GM15510 (cell line): ENCODE data around the gene ZC3H12D.

Experiments used
- POLR2A ChIP-seq: IDR thresholded peaks from 3 replicates; pipeline ENCODE4 v1.6.1; 2011; ENCODE audit warnings: borderline replicate concordance; ENCODE audit not compliant: insufficient read length; ENCODE audit errors: extremely low read depth

ZC3H12D gene

DNA sequence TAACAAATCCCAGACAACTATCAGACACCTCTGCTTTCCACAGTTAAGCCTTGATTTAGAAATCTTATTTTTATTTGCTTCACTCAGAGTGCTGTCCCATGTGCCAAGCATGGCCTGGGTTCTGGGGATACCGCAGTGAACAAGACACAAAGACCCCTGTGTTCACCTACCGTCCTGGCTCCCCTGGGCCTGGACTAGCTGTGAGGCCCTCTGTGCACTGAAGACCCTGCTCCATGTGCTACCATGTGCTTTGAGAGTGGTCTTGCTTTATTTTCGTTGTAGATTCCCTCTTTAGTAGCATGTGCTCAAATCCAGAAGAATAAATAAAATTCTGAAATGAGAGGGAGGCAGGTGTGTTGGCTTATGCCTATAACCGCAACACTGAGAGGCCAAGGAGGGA is 62.2 kb downstream of the ZC3H12D start:
- TF ChIP-seq POLR2A, result no peak

DNA sequence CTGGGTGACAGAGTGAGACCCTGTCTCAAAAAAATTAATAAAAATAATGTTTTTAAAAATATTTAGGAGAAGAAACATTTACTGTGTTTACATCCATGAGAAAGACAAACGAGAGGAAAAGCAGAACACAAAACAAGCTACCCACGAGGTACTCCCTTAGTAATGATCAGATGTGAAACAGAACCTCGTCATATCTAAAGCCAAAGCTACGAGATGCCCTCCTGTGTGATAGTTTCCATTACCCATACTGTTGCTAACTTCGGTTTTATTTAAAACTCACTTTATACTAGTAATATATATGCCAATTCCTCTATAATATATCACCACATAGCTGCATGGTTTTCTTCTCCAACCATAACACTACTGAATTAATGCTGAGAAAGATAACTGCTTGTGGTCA is 63.7 kb downstream of the ZC3H12D start:
- no peak for TF ChIP-seq POLR2A

GRCh38 chr6:149419696-149420404 is 65.0 kb downstream of the ZC3H12D start:
- TF ChIP-seq POLR2A, result no peak

DNA sequence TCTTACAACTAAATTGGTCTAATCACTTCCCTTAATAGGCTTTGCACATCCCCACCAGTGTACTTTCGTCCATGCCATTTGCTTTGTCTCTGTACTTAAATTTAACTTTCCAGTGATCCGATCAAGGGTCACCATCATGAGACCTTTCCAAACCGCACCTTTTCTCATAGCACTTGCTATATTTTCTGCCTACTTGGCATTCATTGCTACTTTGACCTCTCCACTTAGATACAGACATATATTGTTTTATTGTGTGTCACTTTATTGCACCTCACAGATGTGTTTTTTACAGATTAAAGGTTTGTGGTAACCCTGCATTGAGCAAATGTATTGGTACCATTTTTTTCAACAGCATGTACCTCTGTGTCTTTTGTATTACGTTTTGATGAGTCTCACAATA is 70.0 kb downstream of the ZC3H12D start:
- TF ChIP-seq POLR2A, result no peak

- no peak for TF ChIP-seq POLR2A
These were observed 70.8 kb downstream of the ZC3H12D start for GRCh38 chr6:149414009-149414408.

DNA sequence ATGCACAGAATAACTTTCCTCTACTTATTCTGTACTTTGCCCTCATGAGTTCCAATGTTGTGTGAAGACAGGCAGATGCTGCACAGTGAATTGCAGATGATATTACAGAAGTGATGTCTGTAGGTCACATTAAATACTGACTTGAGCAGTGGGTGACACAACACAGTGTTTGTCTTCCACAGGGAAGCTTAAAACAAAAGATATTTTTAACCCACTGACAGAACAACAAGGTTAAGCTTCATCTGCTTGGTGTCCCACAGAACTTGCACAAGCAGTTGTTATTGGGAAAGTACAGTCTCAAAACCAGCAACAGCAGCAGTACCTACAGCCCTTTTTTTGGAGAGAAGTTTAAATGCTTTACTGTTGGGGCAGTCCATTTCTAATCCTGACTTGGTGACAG is 74.3 kb downstream of the ZC3H12D start:
- TF ChIP-seq POLR2A, result no peak

DNA sequence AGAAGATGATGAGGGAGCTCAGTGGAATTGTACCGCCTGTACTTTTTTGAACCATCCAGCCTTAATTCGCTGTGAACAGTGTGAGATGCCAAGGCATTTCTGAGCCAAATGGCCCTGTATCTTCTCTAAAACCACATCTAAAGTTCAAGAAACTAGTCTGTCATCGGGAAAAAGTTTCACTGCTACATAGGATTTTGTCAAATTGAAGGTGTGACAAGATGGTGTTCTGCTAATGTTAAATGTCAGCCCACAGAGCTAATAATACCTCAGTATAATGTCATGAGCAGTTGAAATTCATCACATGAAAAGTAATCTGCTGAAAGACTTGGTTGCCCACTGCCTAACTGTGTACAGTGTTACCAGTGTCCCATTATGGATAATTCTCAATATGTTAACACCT is 75.2 kb downstream of the ZC3H12D start:
- no peak for TF ChIP-seq POLR2A

DNA sequence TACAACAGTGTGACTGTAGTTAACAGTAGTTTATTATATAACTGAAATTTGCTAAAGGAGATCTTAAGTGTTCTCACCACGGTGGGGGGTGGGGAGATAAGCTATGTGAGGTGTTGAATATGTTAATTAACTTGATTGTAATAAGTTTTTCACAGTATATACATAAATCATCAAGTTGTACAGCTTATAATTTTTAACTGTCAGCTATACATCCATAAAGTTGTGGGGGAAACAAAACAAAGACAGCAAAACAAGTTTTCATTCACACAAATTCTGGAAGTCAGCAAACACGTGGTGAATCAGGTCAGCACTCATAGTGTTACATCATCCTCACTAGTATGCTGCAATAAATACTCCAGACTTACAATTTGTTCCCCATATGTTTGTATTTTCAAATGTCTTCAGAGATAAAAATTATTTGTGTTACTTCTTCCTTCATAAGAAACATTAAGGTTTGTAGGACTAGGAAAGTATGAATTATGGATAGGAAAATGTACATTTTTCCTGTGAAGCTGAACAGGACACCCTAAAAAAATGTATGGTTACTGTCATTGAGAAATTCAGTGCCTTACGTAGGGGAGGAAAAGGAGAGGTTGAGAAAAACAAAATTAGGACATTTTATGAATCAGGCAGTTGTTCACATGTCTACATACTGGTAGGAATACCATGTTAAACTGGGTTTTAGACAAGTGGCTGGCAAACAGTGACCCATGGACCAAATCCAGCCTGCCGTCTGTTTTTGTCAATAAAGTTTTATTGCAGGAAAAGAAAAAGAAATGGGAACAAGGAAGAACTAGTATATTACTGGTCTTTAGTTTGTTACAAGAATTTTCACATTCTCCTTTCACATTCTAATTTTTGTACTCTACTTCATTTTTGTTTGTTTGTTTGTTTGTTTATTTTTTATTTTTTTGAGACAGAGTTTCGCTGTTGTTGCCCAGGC is 78.7 kb downstream of the ZC3H12D start:
- no peak for TF ChIP-seq POLR2A

DNA sequence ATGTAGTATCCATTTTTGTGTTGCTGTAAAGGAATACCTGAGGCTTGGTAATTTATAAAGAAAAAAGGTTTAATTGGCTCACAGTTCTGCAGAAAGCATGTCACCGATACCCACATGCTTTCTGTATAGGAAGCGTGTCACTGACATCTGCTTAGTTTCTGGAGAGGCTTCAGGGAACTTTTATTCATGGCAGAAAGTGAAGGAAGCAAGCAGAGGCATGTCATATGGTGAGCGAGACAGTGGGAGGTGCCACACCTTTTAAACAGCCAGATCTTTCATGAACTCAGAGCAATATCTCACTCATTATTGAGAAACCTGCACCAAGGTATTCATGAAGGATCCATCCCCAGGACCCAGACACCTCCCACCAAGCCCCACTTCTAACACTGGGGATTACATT is 81.3 kb downstream of the ZC3H12D start:
- no peak for TF ChIP-seq POLR2A

- TF ChIP-seq POLR2A, result no peak
These were observed 84.8 kb downstream of the ZC3H12D start, which contains the start of gene SUMO4 for GRCh38 chr6:149400050-149400449. Gene SUMO4 (plus strand): TSS chr6:149400262. CDS start chr6:149400392, 130 bp downstream.

- no peak for TF ChIP-seq POLR2A
These were observed 87.4 kb downstream of the ZC3H12D start for GRCh38 chr6:149397384-149397783.
